BJ (cell line): ENCODE data around the gene RTN4R. TPM values are rescaled to one million over a fixed set of nuclear protein-coding genes. Genes with fewer than 3 reads are reported as not detected.

Source experiments
- CTCF ChIA-PET: fragments of 350-600 bp; formaldehyde crosslinking; extraction: SDS; loops from one replicate; lab custom pipeline; 2021; ENCODE audit warnings: antibody characterized with exemption, inconsistent platforms; lab: Yijun Ruan, JAX
- POLR2A ChIA-PET: fragments of 300-600 bp; sonication (Branson Sonifier 250); formaldehyde crosslinking; extraction: SDS; loops from one replicate; lab custom pipeline; 2021; ENCODE audit warnings: antibody characterized with exemption; lab: Charles Lee
- DNase-seq: peaks from one replicate; pipeline ENCODE4 v3.0.0-alpha.2; 2011; ENCODE audit warnings: low read depth
- H3K27me3 ChIP-seq: 2 replicates; pipeline ENCODE4 v1.6.0; 2011; ENCODE audit warnings: low read length; ENCODE audit not compliant: control insufficient read depth, insufficient read depth
- H3K36me3 ChIP-seq: 2 replicates; pipeline ENCODE4 v1.5.1; 2011; ENCODE audit warnings: low read length; ENCODE audit not compliant: control insufficient read depth, insufficient read depth
- H3K4me3 ChIP-seq: 2 replicates; pipeline ENCODE4 v1.5.1; 2011; ENCODE audit warnings: low read depth, mild to moderate bottlenecking, control low read depth, low read length
- CTCF ChIP-seq: IDR thresholded peaks from 2 replicates; pipeline ENCODE4 v1.5.1; 2011; ENCODE audit warnings: low read depth, mild to moderate bottlenecking, control low read depth, inconsistent platforms, low read length, moderate library complexity; ENCODE audit not compliant: insufficient read depth
- polyA plus RNA-seq: library from polyadenylated mRNA; depleted of rRNA; stranded (reverse); fragments of >200 nt; gene quantifications from 2 replicates; pipeline ENCODE4 v1.2.3, GENCODE V29; 2011

Gene RTN4R
- polyA plus RNA-seq, 1 experiment, result 0.77 TPM

GRCh38 chr22:20229916-20230775 is 38.0 kb downstream of the RTN4R start:
- Histone ChIP-seq H3K36me3 (no peaks in the 10 kb centered on the region), H3K27me3 (peaks cover 5% of the 10 kb centered on the region; the same call in 1 of the 2 replicates), H3K4me3 (no peak overlapping the region)
- no peak for TF ChIP-seq CTCF
- ChIA-PET CTCF (no interaction called here), POLR2A (interaction anchor here (1.2 kb wide), 1 partner anchor 8 kb away, joined by 7 read pairs; no protein-coding TSS in a partner anchor)
- no peak for DNase-seq

- Histone ChIP-seq H3K4me3 (no peak overlapping the region), H3K27me3 (peaks cover 5% of the 10 kb centered on the region; the same call in 1 of the 2 replicates), H3K36me3 (no peaks in the 10 kb centered on the region)
- ChIA-PET CTCF (no interaction called here), POLR2A (no interaction called here)
- no peak for DNase-seq
- TF ChIP-seq CTCF, result no peak
These were observed 39.2 kb downstream of the RTN4R start for GRCh38 chr22:20228939-20229272.

- no peak for TF ChIP-seq CTCF
- no peaks in the 10 kb centered on the region for H3K36me3 ChIP-seq
- no peak for DNase-seq
- peaks cover 5% of the 10 kb centered on the region; the same call in 1 of the 2 replicates for H3K27me3 ChIP-seq
- ChIA-PET POLR2A (no interaction called here), CTCF (no interaction called here)
- no peak overlapping the region for H3K4me3 ChIP-seq
These were observed 39.8 kb downstream of the RTN4R start for GRCh38 chr22:20228055-20228938.

GRCh38 chr22:20227363-20227762 is 40.8 kb downstream of the RTN4R start:
- no peaks in the 10 kb centered on the region for H3K36me3 ChIP-seq
- H3K27me3 ChIP-seq, result peaks cover 5% of the 10 kb centered on the region; the same call in 1 of the 2 replicates
- TF ChIP-seq CTCF, result no peak
- ChIA-PET CTCF (no interaction called here), POLR2A (no interaction called here)
- no peak for DNase-seq
- no peak overlapping the region for H3K4me3 ChIP-seq
